GM23248 (cell line): ENCODE results near the gene TCOF1. TPM values are rescaled to one million over a fixed set of nuclear protein-coding genes. Genes with fewer than 3 reads are reported as not detected.

Source experiments
- DNase-seq: peaks from one replicate; pipeline ENCODE4 v3.0.0-alpha.2; 2015
- H2AFZ ChIP-seq: fragments of 200-600 bp; sonication (generic); 2 replicates; pipeline ENCODE4 v1.6.1; 2016; ENCODE audit warnings: antibody characterized with exemption
- H3F3A ChIP-seq: fragments of 200-600 bp; sonication (generic); 2 replicates; pipeline ENCODE4 v1.6.1; 2016; ENCODE audit warnings: mild to moderate bottlenecking, antibody characterized with exemption, mixed run types; ENCODE audit not compliant: insufficient read depth
- H3K27ac ChIP-seq: fragments of 200-600 bp; sonication (generic); 2 replicates; pipeline ENCODE4 v1.5.1; 2016; ENCODE audit warnings: mild to moderate bottlenecking
- H3K27me3 ChIP-seq: fragments of 200-600 bp; sonication (generic); replicated peaks from 2 replicates; pipeline ENCODE4 v1.6.1; 2016; ENCODE audit warnings: mild to moderate bottlenecking; ENCODE audit not compliant: insufficient read depth
- H3K36me3 ChIP-seq: fragments of 200-600 bp; sonication (generic); 2 replicates; pipeline ENCODE4 v1.6.1; 2016; ENCODE audit warnings: low read depth, mild to moderate bottlenecking
- H3K4me1 ChIP-seq: fragments of 200-600 bp; sonication (generic); 2 replicates; pipeline ENCODE4 v1.6.1; 2016; ENCODE audit warnings: mild to moderate bottlenecking; ENCODE audit not compliant: insufficient read depth
- H3K4me2 ChIP-seq: fragments of 200-600 bp; sonication (generic); one replicate; pipeline ENCODE4 v1.6.1; 2016; ENCODE audit warnings: mild to moderate bottlenecking; ENCODE audit not compliant: unreplicated experiment
- H3K4me3 ChIP-seq: fragments of 200-600 bp; sonication (generic); 2 replicates; pipeline ENCODE4 v1.5.1; 2016; ENCODE audit warnings: mild to moderate bottlenecking
- H3K79me2 ChIP-seq: fragments of 200-600 bp; sonication (generic); 2 replicates; pipeline ENCODE4 v1.6.1; 2016; ENCODE audit warnings: mild to moderate bottlenecking; ENCODE audit not compliant: insufficient read depth
- H3K9ac ChIP-seq: fragments of 200-600 bp; sonication (generic); 2 replicates; pipeline ENCODE4 v1.6.1; 2016; ENCODE audit warnings: mild to moderate bottlenecking
- H3K9me2 ChIP-seq: fragments of 200-600 bp; sonication (generic); 2 replicates; pipeline ENCODE4 v1.6.1; 2016; ENCODE audit warnings: mixed run types, mild to moderate bottlenecking, moderate library complexity; ENCODE audit not compliant: insufficient read depth
- H3K9me3 ChIP-seq: fragments of 200-600 bp; sonication (generic); one replicate; pipeline ENCODE4 v1.6.1; 2017; ENCODE audit warnings: low read depth
- H4K20me1 ChIP-seq: fragments of 200-600 bp; sonication (generic); 2 replicates; pipeline ENCODE4 v1.6.0; 2016; ENCODE audit not compliant: insufficient read depth
- EZH2 ChIP-seq: fragments of 200-600 bp; sonication (generic); IDR thresholded peaks from 2 replicates; pipeline ENCODE4 v1.6.1; 2018; ENCODE audit warnings: antibody characterized with exemption, mild to moderate bottlenecking; ENCODE audit not compliant: insufficient read depth, poor library complexity, severe bottlenecking
- EZH2phosphoT487 ChIP-seq: fragments of 200-600 bp; sonication (generic); IDR thresholded peaks from 2 replicates; pipeline ENCODE4 v1.6.1; 2018; ENCODE audit warnings: antibody characterized with exemption, moderate library complexity, mild to moderate bottlenecking, low read depth; ENCODE audit not compliant: insufficient read depth
- WGBS, 2 experiments: methylation state at CpG; one replicate each; pipeline ENCODE4 v1.1.6; 2015 to 2017; ENCODE audit warnings: low lambda C conversion rate in 2 of 2, low coverage in 1 of 2; ENCODE audit errors: missing lambda C conversion rate in 2 of 2; 5-methylcytosine and 5-hydroxymethylcytosine counted together
- in situ Hi-C: fragments of 300-500 bp; cut with MboI; formaldehyde crosslinking; loops from 2 replicates; pipeline ENCODE4 v1.15.0; 2020
- polyA plus RNA-seq: library from polyadenylated mRNA; unstranded; fragments of >200 nt; fragmentation: Nextera tagmentation; extraction: Ambion mirVana; gene quantifications from 2 replicates; pipeline ENCODE4 v1.2.1, GENCODE V29; 2016
- total RNA-seq: library from RNA; depleted of rRNA; stranded (reverse); fragments of >200 nt; shearing (Covaris generic); gene quantifications from 2 replicates; pipeline ENCODE4 v1.2.3, GENCODE V29; 2014

The TCOF1 gene
- total and polyA plus RNA-seq, 2 experiments from 2014 or later, result 15.1 to 18.0 TPM

DNA sequence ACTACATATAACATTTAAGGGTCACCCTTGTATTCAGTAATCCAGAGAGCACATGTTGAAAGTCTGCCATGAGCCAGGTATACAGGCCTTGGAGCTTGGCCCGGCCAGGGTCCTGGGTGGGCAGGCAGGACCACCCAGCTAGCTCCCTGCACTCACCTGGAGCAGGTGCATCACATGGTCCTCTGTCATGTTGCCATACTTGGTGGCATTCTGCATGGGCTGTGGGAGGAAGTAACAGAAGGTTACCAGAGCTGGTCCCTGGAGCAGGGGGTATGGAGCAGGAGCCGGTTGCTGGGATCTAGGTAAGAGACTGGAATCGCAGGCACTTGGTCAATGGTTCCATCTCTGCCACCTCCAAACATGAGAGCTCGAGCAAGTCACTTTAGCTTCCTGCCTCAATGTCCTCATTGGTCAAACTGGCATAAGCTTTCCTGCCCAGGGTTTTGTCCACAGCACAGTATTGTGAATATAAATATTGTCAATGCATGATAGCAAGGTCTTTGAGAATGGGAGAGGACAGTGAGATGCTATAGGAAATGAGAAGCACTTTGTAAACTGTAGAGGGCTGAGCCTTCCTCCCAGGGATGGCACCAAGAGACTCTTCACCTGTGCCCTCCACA, 48.7 kb downstream of the TCOF1 start:
- H3F3A ChIP-seq, result no peaks in the 10 kb centered on the region
- H3K27me3 ChIP-seq, result no peaks in the 10 kb centered on the region
- H4K20me1 ChIP-seq, result no peaks in the 10 kb centered on the region
- H3K36me3 ChIP-seq, result no peaks in the 10 kb centered on the region
- H2AFZ ChIP-seq, result no peak overlapping the region
- in situ Hi-C loops, result no loop called here
- no peaks in the 10 kb centered on the region for H3K9me3 ChIP-seq
- H3K27ac ChIP-seq, result no peak overlapping the region
- H3K4me1 ChIP-seq, result no peaks in the 10 kb centered on the region
- H3K79me2 ChIP-seq, result no peaks in the 10 kb centered on the region
- no peak overlapping the region for H3K4me3 ChIP-seq
- H3K4me2 ChIP-seq, result no peak overlapping the region
- DNase-seq, result no peak
- no peak overlapping the region for H3K9ac ChIP-seq
- TF ChIP-seq EZH2phosphoT487 (no peak), EZH2 (no peak)
- no peaks in the 10 kb centered on the region for H3K9me2 ChIP-seq
- 70 to 77% methylated on average over 4 of the region's 4 CpGs for WGBS, 2 experiments

GRCh38 chr5:150406723-150407095, 49.2 kb downstream of the TCOF1 start:
- in situ Hi-C loops, result no loop called here
- no peak for DNase-seq
- Histone ChIP-seq H3F3A (no peaks in the 10 kb centered on the region), H3K79me2 (no peaks in the 10 kb centered on the region), H4K20me1 (no peaks in the 10 kb centered on the region), H3K9me2 (no peaks in the 10 kb centered on the region), H2AFZ (no peak overlapping the region), H3K4me3 (no peak overlapping the region), H3K4me2 (no peak overlapping the region), H3K27ac (no peak overlapping the region), H3K27me3 (no peaks in the 10 kb centered on the region), H3K9ac (no peak overlapping the region), H3K4me1 (no peaks in the 10 kb centered on the region), H3K36me3 (no peaks in the 10 kb centered on the region), H3K9me3 (no peaks in the 10 kb centered on the region)
- 64 to 71% methylated on average over 8 to 10 of the region's 10 CpGs for WGBS, 2 experiments
- no peak for TF ChIP-seq EZH2

GRCh38 chr5:150407096-150407720, 49.7 kb downstream of the TCOF1 start:
- H3K27ac ChIP-seq, result no peak overlapping the region
- H4K20me1 ChIP-seq, result no peaks in the 10 kb centered on the region
- H3K4me1 ChIP-seq, result no peaks in the 10 kb centered on the region
- no peak for TF ChIP-seq EZH2phosphoT487
- no peak for TF ChIP-seq EZH2
- no peak overlapping the region for H3K4me3 ChIP-seq
- H2AFZ ChIP-seq, result no peak overlapping the region
- H3K27me3 ChIP-seq, result no peaks in the 10 kb centered on the region
- no peaks in the 10 kb centered on the region for H3K9me3 ChIP-seq
- DNase-seq, result no peak
- no peak overlapping the region for H3K4me2 ChIP-seq
- whole genome bisulfite sequencing, 2 experiments, result 80 to 82% methylated on average over 12 to 13 of the region's 13 CpGs
- in situ Hi-C loops, result no loop called here
- no peaks in the 10 kb centered on the region for H3K9me2 ChIP-seq
- no peaks in the 10 kb centered on the region for H3K36me3 ChIP-seq
- no peak overlapping the region for H3K9ac ChIP-seq
- H3K79me2 ChIP-seq, result no peaks in the 10 kb centered on the region
- no peaks in the 10 kb centered on the region for H3F3A ChIP-seq

DNA sequence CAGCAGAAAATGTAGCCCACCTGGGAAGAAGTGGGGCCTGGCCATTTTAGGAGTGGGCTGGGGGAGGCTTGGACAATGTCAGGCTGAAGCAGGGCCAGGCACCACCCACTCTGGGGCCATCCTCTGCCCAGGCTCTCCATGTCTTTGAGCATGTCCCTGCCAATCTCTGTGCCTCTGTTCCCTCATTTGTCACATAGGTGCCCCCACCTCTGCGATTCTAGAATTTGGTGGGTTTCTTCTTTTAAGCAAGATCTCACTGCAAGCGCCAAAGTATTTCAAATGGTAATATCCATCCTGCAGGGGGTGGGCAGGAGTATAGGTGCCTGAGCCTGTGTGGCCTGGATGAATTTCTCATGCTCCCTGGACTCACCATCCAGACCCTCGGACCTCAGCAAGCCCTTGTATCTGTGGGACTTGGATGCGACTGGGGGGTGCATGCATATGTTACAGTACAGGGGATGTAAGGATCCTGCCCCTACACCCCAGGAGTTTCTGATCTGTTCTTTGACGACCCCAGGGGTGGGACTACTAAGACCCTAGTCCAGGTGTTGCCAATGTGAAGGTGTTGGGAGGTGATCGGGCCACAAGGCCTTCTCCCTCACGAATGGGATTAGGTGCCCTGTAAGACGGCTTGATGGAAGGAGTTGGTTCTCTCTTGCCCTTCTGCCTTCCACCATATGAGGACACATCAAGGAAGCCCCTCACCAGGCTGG, 50.9 kb downstream of the TCOF1 start:
- no peak overlapping the region for H2AFZ ChIP-seq
- no peaks in the 10 kb centered on the region for H3K36me3 ChIP-seq
- H4K20me1 ChIP-seq, result no peaks in the 10 kb centered on the region
- in situ Hi-C loops, result no loop called here
- no peaks in the 10 kb centered on the region for H3K9me3 ChIP-seq
- no peaks in the 10 kb centered on the region for H3K4me1 ChIP-seq
- H3F3A ChIP-seq, result no peaks in the 10 kb centered on the region
- no peak overlapping the region for H3K4me3 ChIP-seq
- H3K9ac ChIP-seq, result no peak overlapping the region
- no peak for DNase-seq
- no peak overlapping the region for H3K27ac ChIP-seq
- H3K79me2 ChIP-seq, result no peaks in the 10 kb centered on the region
- no peaks in the 10 kb centered on the region for H3K27me3 ChIP-seq
- H3K9me2 ChIP-seq, result no peaks in the 10 kb centered on the region
- no peak overlapping the region for H3K4me2 ChIP-seq
- 75 to 76% methylated on average over 7 to 8 of the region's 8 CpGs for WGBS, 2 experiments
- TF ChIP-seq EZH2phosphoT487, result no peak
- no peak for TF ChIP-seq EZH2
